Prostate gland (tissue), 2 donors: ENCODE data around the gene DGKI. TPM values are rescaled to one million over a fixed set of nuclear protein-coding genes. Genes with fewer than 3 reads are reported as not detected.

ENCODE experiments used
- DNase-seq: peaks from one replicate; pipeline ENCODE4 v3.0.0-alpha.2; 2019; ENCODE audit warnings: low spot score
- H3K27ac ChIP-seq, 2 donors: fragments of 200-600 bp; sonication (generic); 2 replicates each; pipeline ENCODE4 v1.5.1; 2017 to 2019
- H3K27me3 ChIP-seq: fragments of 200-600 bp; sonication (generic); replicated peaks from 2 replicates; pipeline ENCODE4 v1.5.1; 2019; ENCODE audit not compliant: insufficient read depth
- H3K36me3 ChIP-seq, 2 donors: fragments of 200-600 bp; sonication (generic); 1 replicate in 1 of 2; 2 replicates in 1 of 2; pipeline versions ENCODE4 v1.5.1 to v1.8.1; 2017 to 2019
- H3K4me1 ChIP-seq: fragments of 200-600 bp; sonication (generic); replicated peaks from 2 replicates; pipeline ENCODE4 v1.5.1; 2019
- H3K4me3 ChIP-seq, 2 donors: fragments of 200-600 bp; sonication (generic); 2 replicates each; pipeline ENCODE4 v1.5.1; 2017 to 2019
- H3K9me3 ChIP-seq: fragments of 200-600 bp; sonication (generic); 2 replicates; pipeline ENCODE4 v1.5.1; 2017
- POLR2A ChIP-seq: fragments of 450-650 bp; IDR thresholded peaks from one replicate; pipeline ENCODE4 v1.6.1; 2016; ENCODE audit warnings: antibody characterized with exemption, mild to moderate bottlenecking
- POLR2AphosphoS5 ChIP-seq: sonication (generic); formaldehyde crosslinking; IDR thresholded peaks from one replicate; pipeline ENCODE4 v1.6.1; 2017; ENCODE audit warnings: antibody characterized with exemption
- WGBS: methylation state at CpG from one replicate; pipeline ENCODE4 v1.1.5; 2018; 5-methylcytosine and 5-hydroxymethylcytosine counted together
- intact Hi-C: fragments of 100-400 bp; cut with DNase I; formaldehyde crosslinking; loops from one replicate; pipeline ENCODE4 v1.14.2; 2022
- total RNA-seq, 2 donors: library from RNA; depleted of rRNA; stranded (reverse); fragments of >200 nt; gene quantifications; one replicate each; pipeline ENCODE4 v1.1.0, GENCODE V29; 2016
- TF ChIP-seq, protein P1 (sequence below), 4 experiments: fragments of 200-600 bp in 2 of 4; fragments of 450-650 bp in 2 of 4; sonication (generic) in 2 of 4; IDR thresholded peaks; 1 replicate in 3 of 4; 2 replicates in 1 of 4; pipeline ENCODE4 v1.5.1; 2016 to 2019; ENCODE audit warnings: antibody characterized with exemption in 4 of 4, mild to moderate bottlenecking in 2 of 4, moderate library complexity in 2 of 4

The DGKI gene
- total RNA-seq, 2 donors from 2014 or later, result 0.32 to 1.5 TPM

DNA sequence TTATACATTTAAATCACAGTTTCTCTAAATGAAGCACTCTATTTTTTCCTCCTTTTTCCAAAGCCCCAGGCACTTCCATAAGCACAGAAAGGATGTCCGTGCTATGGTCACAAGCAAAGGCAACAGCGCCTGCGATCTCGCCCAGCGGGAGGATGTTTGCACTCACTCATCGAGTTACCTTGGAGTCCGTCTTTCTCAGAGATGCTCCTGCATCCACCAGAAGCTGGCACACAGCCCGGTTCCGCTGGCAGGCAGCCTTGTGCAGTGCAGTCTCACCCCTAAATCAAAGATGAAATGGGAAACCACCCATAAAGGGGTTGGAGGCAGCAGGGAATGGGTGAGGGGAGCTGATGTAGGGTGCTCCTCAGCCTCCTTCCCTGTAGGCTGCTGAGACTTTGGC, 451.4 kb downstream of the DGKI start:
- 40% methylated on average over 9 of the region's 9 CpGs for WGBS

DNA sequence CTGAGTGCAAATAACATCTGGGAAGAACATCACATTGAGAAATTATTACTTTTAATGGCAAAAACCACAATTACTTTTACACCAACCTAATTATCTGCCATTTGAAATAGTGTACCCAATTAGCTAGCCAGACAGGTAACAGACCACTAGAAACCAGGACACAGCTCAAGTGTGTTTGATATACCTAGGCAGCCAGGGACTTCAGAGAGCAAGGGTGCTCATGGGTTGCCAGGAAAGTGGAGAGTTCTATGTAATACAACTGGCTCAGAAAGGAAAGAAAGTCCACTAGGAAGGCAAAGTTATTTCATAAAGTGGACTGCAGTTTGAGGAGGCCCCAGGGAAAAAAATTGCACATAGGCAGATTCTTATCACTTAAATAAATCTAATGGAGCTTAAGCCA, 453.2 kb downstream of the DGKI start:
- H3K9me3 ChIP-seq, result no peaks in the 10 kb centered on the region
- no peak overlapping the region for H3K4me3 ChIP-seq
- H3K36me3 ChIP-seq, result no peaks in the 10 kb centered on the region
- TF ChIP-seq POLR2A (no peak), POLR2AphosphoS5 (no peak)
- TF ChIP-seq, protein P1, sequence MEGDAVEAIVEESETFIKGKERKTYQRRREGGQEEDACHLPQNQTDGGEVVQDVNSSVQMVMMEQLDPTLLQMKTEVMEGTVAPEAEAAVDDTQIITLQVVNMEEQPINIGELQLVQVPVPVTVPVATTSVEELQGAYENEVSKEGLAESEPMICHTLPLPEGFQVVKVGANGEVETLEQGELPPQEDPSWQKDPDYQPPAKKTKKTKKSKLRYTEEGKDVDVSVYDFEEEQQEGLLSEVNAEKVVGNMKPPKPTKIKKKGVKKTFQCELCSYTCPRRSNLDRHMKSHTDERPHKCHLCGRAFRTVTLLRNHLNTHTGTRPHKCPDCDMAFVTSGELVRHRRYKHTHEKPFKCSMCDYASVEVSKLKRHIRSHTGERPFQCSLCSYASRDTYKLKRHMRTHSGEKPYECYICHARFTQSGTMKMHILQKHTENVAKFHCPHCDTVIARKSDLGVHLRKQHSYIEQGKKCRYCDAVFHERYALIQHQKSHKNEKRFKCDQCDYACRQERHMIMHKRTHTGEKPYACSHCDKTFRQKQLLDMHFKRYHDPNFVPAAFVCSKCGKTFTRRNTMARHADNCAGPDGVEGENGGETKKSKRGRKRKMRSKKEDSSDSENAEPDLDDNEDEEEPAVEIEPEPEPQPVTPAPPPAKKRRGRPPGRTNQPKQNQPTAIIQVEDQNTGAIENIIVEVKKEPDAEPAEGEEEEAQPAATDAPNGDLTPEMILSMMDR (IDR thresholded peaks at IDR 0.05), result no peak
- no peak for DNase-seq
- H3K27ac ChIP-seq, result no peak overlapping the region
- intact Hi-C loops, result no loop called here
- H3K4me1 ChIP-seq, result no peaks in the 10 kb centered on the region
- H3K27me3 ChIP-seq, result no peaks in the 10 kb centered on the region

More for the DNA sequence above, 451.4 kb downstream of the DGKI start:
- no peak for DNase-seq
- intact Hi-C loops, result no loop called here
- TF ChIP-seq, protein P1 (IDR thresholded peaks at IDR 0.05), result no peak
- TF ChIP-seq POLR2AphosphoS5, result no peak
- TF ChIP-seq POLR2A, result no peak
- H3K27ac ChIP-seq, result no peak overlapping the region
- H3K36me3 ChIP-seq, result no peaks in the 10 kb centered on the region
- H3K27me3 ChIP-seq, result no peaks in the 10 kb centered on the region
- no peaks in the 10 kb centered on the region for H3K4me1 ChIP-seq
- no peak overlapping the region for H3K4me3 ChIP-seq
- no peaks in the 10 kb centered on the region for H3K9me3 ChIP-seq

DNA sequence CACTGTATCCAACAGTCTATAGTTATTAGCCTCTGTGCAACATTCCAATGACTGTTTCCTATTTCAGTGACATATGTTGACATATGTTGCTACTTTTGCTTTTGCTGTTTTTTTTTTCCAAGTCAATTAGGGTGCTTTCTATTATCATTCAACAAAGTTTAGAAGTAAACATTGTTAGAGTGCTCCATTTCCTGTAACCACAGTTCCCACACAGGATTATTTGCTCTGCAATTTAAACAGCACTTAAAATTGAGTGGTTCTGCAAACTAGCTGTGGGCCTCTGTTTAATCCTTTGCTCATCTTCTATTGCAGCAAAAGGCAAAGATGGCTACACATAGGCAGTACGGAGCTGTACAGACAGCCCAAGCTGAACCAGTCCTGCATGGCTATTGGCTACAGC, 456.7 kb downstream of the DGKI start:
- intact Hi-C loops, result no loop called here
- 41% methylated on average over 1 of the region's 1 CpG for WGBS

DNA sequence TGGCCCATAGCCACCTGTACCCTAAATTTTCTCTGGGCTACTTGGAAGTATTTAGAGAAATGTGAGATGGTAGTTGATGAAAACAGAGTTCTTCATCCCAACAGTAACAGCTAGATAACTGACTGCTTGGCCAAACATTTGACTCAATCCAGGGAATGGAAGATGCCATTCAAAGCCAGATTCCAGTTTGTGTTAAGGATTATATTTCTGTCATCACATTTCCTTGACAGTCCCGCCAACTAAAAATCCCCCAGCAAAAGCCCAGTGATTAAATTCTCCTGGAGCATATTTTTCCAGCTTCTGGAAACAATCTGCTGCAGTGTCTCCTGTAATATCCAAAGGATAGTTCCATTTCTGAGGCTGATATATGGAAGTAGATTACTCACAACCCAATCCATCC, 457.9 kb downstream of the DGKI start:
- Histone ChIP-seq H3K4me3 (no peak overlapping the region), H3K27me3 (no peaks in the 10 kb centered on the region), H3K4me1 (no peaks in the 10 kb centered on the region), H3K9me3 (no peaks in the 10 kb centered on the region), H3K36me3 (no peaks in the 10 kb centered on the region), H3K27ac (no peak overlapping the region)
- DNase-seq, result no peak
- intact Hi-C loops, result no loop called here
- 90% methylated on average over 1 of the region's 1 CpG for WGBS
- TF ChIP-seq, protein P1 (IDR thresholded peaks at IDR 0.05), result no peak
- TF ChIP-seq POLR2AphosphoS5 (no peak), POLR2A (no peak)

More for the DNA sequence above, 456.7 kb downstream of the DGKI start:
- H3K36me3 ChIP-seq, result no peaks in the 10 kb centered on the region
- no peak overlapping the region for H3K27ac ChIP-seq
- no peak overlapping the region for H3K4me3 ChIP-seq
- no peaks in the 10 kb centered on the region for H3K4me1 ChIP-seq
- H3K9me3 ChIP-seq, result no peaks in the 10 kb centered on the region
- DNase-seq, result no peak
- no peaks in the 10 kb centered on the region for H3K27me3 ChIP-seq
- TF ChIP-seq, protein P1 (IDR thresholded peaks at IDR 0.05), result no peak
- TF ChIP-seq POLR2A (no peak), POLR2AphosphoS5 (no peak)

DNA sequence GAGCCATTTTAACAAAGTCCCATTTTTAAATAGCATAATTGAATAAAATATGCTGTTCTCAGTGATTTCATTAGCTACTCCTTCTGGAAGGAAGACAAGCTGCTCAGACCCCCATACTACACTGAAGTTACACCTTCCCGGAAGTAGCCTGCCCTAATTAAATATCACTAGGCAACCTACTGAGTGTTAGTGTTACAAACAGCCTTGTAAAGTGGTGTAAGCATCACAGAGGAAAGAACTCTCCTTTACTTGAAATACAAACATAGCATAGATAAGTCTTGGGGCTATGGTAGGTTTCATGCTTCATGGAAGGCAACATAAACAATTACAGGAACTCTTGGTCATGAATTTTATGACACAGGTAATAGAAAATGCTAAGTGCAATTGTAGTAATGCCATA, 459.8 kb downstream of the DGKI start:
- Histone ChIP-seq H3K27ac (no peak overlapping the region), H3K36me3 (no peaks in the 10 kb centered on the region), H3K27me3 (no peaks in the 10 kb centered on the region), H3K4me3 (no peak overlapping the region), H3K4me1 (no peaks in the 10 kb centered on the region), H3K9me3 (no peaks in the 10 kb centered on the region)
- intact Hi-C loops, result no loop called here
- TF ChIP-seq POLR2A (no peak), POLR2AphosphoS5 (no peak)
- TF ChIP-seq, protein P1 (IDR thresholded peaks at IDR 0.05), result no peak
- DNase-seq, result no peak
- 23% methylated on average over 1 of the region's 1 CpG for WGBS
